ENCODE measurements around the gene MRPL51.
A peak's percentile ranks its signal among the peaks of the same experiment; 100 is the strongest.

Gene MRPL51

DNA sequence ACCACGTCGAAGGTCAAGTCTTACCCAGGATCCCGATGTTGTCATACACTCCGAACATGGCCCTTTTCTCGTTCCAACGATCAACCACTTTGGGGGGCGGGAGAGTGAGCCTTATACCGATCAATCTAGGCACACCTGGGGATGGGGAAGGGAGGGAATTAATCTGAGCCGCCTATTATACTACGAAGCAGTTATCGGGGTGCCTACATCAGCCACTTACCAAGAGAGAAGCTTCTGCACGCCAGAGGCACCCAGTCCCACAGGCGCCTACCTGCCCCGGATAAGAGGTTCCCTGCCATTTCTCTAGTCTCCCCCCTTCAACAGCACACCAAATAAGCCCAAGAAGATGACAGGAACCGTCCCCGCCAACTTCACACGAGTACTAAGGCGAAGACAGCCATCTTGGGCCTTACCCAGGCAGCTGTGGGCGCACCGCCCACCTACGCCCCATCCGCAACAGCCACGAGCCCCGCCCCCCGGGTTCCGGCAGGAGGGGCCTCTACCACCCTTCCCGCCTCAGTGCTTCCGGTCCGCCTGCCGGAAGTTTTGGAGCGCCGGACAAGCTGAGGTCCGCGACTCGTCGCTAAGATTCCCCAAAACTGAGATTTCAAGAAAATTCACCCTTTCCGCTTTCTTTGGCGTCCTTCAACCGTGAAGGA is at the start of gene MRPL51:
MRPL51 (minus strand) TSS at position 425 of the 659 bp plus-strand sequence; CDS start at position 299, 126 bp downstream.
- peak; percentile 97 for DNase-seq (ENCODE audit: low spot score)

GRCh38 chr12:6542209-6543009 is 49.3 kb upstream of the MRPL51 start:
- no peak for DNase-seq (ENCODE audit: low spot score)

GRCh38 chr12:6541371-6542165 is 48.5 kb upstream of the MRPL51 start:
- no peak for DNase-seq (ENCODE audit: low spot score)

GRCh38 chr12:6540181-6540877 is 47.3 kb upstream of the MRPL51 start:
- DNase-seq (ENCODE audit: low spot score), result no peak

- DNase-seq (ENCODE audit: low spot score), result no peak
These were observed 46.7 kb upstream of the MRPL51 start for GRCh38 chr12:6539707-6540134.

DNA sequence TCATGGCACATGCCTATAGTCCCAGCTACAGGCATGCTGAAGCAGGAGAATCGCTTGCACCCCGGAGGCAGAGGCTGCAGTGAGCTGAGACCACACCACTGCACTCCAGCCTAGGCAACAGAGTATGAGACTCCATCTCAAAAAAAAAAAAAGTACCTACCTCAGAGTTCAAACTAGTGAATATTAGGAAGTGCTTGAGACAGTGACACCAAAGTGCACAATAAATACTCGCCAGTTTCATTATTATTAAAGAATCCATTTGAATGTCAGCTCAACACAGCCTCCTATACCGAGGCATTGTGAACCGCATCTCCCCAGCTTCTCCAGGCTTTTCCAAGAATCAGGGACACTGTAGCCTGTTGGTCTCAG is 46.2 kb upstream of the MRPL51 start:
- no peak for DNase-seq (ENCODE audit: low spot score)

- DNase-seq (ENCODE audit: low spot score), result no peak
These were observed 45.6 kb upstream of the MRPL51 start for GRCh38 chr12:6538420-6539313.

- DNase-seq (ENCODE audit: low spot score), result peak; percentile 81
These were observed 44.7 kb upstream of the MRPL51 start for GRCh38 chr12:6537580-6538419.

DNA sequence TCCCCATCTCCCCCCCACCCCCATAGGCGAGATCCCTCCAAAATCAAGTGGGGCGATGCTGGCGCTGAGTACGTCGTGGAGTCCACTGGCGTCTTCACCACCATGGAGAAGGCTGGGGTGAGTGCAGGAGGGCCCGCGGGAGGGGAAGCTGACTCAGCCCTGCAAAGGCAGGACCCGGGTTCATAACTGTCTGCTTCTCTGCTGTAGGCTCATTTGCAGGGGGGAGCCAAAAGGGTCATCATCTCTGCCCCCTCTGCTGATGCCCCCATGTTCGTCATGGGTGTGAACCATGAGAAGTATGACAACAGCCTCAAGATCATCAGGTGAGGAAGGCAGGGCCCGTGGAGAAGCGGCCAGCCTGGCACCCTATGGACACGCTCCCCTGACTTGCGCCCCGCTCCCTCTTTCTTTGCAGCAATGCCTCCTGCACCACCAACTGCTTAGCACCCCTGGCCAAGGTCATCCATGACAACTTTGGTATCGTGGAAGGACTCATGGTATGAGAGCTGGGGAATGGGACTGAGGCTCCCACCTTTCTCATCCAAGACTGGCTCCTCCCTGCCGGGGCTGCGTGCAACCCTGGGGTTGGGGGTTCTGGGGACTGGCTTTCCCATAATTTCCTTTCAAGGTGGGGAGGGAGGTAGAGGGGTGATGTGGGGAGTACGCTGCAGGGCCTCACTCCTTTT is 44.0 kb upstream of the MRPL51 start:
- DNase-seq (ENCODE audit: low spot score), result no peak

DNA sequence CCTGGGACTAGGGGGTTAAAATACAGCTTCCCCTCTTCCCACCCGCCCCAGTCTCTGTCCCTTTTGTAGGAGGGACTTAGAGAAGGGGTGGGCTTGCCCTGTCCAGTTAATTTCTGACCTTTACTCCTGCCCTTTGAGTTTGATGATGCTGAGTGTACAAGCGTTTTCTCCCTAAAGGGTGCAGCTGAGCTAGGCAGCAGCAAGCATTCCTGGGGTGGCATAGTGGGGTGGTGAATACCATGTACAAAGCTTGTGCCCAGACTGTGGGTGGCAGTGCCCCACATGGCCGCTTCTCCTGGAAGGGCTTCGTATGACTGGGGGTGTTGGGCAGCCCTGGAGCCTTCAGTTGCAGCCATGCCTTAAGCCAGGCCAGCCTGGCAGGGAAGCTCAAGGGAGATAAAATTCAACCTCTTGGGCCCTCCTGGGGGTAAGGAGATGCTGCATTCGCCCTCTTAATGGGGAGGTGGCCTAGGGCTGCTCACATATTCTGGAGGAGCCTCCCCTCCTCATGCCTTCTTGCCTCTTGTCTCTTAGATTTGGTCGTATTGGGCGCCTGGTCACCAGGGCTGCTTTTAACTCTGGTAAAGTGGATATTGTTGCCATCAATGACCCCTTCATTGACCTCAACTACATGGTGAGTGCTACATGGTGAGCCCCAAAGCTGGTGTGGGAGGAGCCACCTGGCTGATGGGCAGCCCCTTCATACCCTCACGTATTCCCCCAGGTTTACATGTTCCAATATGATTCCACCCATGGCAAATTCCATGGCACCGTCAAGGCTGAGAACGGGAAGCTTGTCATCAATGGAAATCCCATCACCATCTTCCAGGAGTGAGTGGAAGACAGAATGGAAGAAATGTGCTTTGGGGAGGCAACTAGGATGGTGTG is 43.1 kb upstream of the MRPL51 start:
- no peak for DNase-seq (ENCODE audit: low spot score)

- DNase-seq (ENCODE audit: low spot score), result no peak
These were observed 42.6 kb upstream of the MRPL51 start for GRCh38 chr12:6535697-6535946.

- no peak for DNase-seq (ENCODE audit: low spot score)
These were observed 42.1 kb upstream of the MRPL51 start for GRCh38 chr12:6534945-6535696.

- DNase-seq (ENCODE audit: low spot score), result no peak
These were observed 41.6 kb upstream of the MRPL51 start for GRCh38 chr12:6534695-6534944.

GRCh38 chr12:6533923-6534694 is 41.0 kb upstream of the MRPL51 start, which contains the start of gene GAPDH:
GAPDH (plus strand) TSS chr12:6534517; CDS start chr12:6534833, 316 bp downstream.
- DNase-seq (ENCODE audit: low spot score), result peak; percentile 99

DNA sequence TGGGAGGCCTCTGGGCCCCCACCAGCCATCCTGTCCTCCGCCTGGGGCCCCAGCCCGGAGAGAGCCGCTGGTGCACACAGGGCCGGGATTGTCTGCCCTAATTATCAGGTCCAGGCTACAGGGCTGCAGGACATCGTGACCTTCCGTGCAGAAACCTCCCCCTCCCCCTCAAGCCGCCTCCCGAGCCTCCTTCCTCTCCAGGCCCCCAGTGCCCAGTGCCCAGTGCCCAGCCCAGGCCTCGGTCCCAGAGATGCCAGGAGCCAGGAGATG is 40.5 kb upstream of the MRPL51 start:
- no peak for DNase-seq (ENCODE audit: low spot score)

DNA sequence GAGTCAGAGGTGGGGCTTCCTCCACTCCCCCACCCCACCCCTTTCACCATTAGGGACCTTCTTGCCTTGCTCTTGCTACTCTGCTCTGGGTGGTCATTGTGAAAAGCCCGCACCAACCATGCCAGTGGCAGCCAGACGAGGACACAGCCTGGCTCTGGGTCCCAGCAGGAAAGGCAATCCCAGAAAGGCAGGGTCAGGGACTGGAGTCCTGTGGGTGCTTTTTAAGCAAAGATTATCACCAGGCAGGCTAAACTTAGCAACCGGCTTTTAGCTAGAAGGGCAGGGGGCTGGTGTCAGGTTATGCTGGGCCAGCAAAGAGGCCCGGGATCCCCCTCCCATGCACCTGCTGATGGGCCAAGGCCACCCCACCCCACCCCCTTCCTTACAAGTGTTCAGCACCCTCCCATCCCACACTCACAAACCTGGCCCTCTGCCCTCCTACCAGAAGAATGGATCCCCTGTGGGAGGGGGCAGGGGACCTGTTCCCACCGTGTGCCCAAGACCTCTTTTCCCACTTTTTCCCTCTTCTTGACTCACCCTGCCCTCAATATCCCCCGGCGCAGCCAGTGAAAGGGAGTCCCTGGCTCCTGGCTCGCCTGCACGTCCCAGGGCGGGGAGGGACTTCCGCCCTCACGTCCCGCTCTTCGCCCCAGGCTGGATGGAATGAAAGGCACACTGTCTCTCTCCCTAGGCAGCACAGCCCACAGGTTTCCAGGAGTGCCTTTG is 40.0 kb upstream of the MRPL51 start:
- DNase-seq (ENCODE audit: low spot score), result peak; percentile 87

All from globus pallidus (tissue), 1 donor.